ENCODE measurements around the gene ZBTB17. TPM values are rescaled to one million over a fixed set of nuclear protein-coding genes. Genes with fewer than 3 reads are reported as not detected.

Gene ZBTB17
- total and polyA plus RNA-seq, 2 experiments from 2014 or later, result 16.8 to 32.3 TPM

- H3K4me2 ChIP-seq, result peak overlapping the region; percentile 56
- no peak overlapping the region for H3K4me3 ChIP-seq
- no peaks in the 10 kb centered on the region for H3K27me3 ChIP-seq
- WGBS (ENCODE audit: low lambda C conversion rate, missing lambda C conversion rate), result 62% methylated on average over 10 of the region's 10 CpGs
- H3K9me2 ChIP-seq (replicated peaks; ENCODE audit: insufficient read depth), result no peaks in the 10 kb centered on the region
- H2AFZ ChIP-seq, result no peak overlapping the region
- H3K9me3 ChIP-seq (ENCODE audit: low read depth), result no peaks in the 10 kb centered on the region
- no peaks in the 10 kb centered on the region for H3K36me3 ChIP-seq (replicated peaks; ENCODE audit: insufficient read depth, low read depth)
- H3K27ac ChIP-seq, result peak overlapping the region; percentile 95
- TF ChIP-seq EZH2 (IDR thresholded peaks at IDR 0.05; ENCODE audit: borderline replicate concordance), result no peak
- TF ChIP-seq CTCF (IDR thresholded peaks at IDR 0.05; ENCODE audit: poor library complexity), result no peak
- TF ChIP-seq EZH2phosphoT487 (IDR thresholded peaks at IDR 0.05; ENCODE audit: low read depth, severe bottlenecking, unreplicated experiment), result no peak
- peaks cover 61% of the 10 kb centered on the region for H3K79me2 ChIP-seq
- H3K4me1 ChIP-seq (ENCODE audit: insufficient read depth), result peaks cover 29% of the 10 kb centered on the region
- no peaks in the 10 kb centered on the region for H4K20me1 ChIP-seq (ENCODE audit: insufficient read depth, poor library complexity, severe bottlenecking)
- peak; percentile 78 for DNase-seq (ENCODE audit: low spot score)
Measured at GRCh38 chr1:15950763-15951295, 25.1 kb downstream of the ZBTB17 start.

GRCh38 chr1:15950302-15950701, 25.6 kb downstream of the ZBTB17 start:
- TF ChIP-seq CTCF (IDR thresholded peaks at IDR 0.05; ENCODE audit: poor library complexity), result no peak
- no peak for TF ChIP-seq EZH2phosphoT487 (IDR thresholded peaks at IDR 0.05; ENCODE audit: low read depth, severe bottlenecking, unreplicated experiment)
- TF ChIP-seq EZH2 (IDR thresholded peaks at IDR 0.05; ENCODE audit: borderline replicate concordance), result no peak
- no peak for DNase-seq (ENCODE audit: low spot score)
- no peaks in the 10 kb centered on the region for H3K36me3 ChIP-seq (replicated peaks; ENCODE audit: insufficient read depth, low read depth)
- H4K20me1 ChIP-seq (ENCODE audit: insufficient read depth, poor library complexity, severe bottlenecking), result no peaks in the 10 kb centered on the region
- no peaks in the 10 kb centered on the region for H3K9me2 ChIP-seq (replicated peaks; ENCODE audit: insufficient read depth)
- H3K4me3 ChIP-seq, result no peak overlapping the region
- 95% methylated on average over 4 of the region's 4 CpGs for WGBS (ENCODE audit: low lambda C conversion rate, missing lambda C conversion rate)
- peaks cover 29% of the 10 kb centered on the region for H3K4me1 ChIP-seq (ENCODE audit: insufficient read depth)
- peak overlapping the region; percentile 95 for H3K27ac ChIP-seq
- no peak overlapping the region for H2AFZ ChIP-seq
- H3K4me2 ChIP-seq, result peak overlapping the region; percentile 5
- peaks cover 56% of the 10 kb centered on the region for H3K79me2 ChIP-seq
- H3K9me3 ChIP-seq (ENCODE audit: low read depth), result no peaks in the 10 kb centered on the region
- no peaks in the 10 kb centered on the region for H3K27me3 ChIP-seq

- no peaks in the 10 kb centered on the region for H3K36me3 ChIP-seq (replicated peaks; ENCODE audit: insufficient read depth, low read depth)
- no peaks in the 10 kb centered on the region for H3K9me3 ChIP-seq (ENCODE audit: low read depth)
- DNase-seq (ENCODE audit: low spot score), result peak; percentile 89
- H3K4me1 ChIP-seq (ENCODE audit: insufficient read depth), result peaks cover 29% of the 10 kb centered on the region
- no peaks in the 10 kb centered on the region for H4K20me1 ChIP-seq (ENCODE audit: insufficient read depth, poor library complexity, severe bottlenecking)
- no peak overlapping the region for H2AFZ ChIP-seq
- no peaks in the 10 kb centered on the region for H3K9me2 ChIP-seq (replicated peaks; ENCODE audit: insufficient read depth)
- H3K79me2 ChIP-seq, result peaks cover 50% of the 10 kb centered on the region
- H3K4me3 ChIP-seq, result no peak overlapping the region
- no peaks in the 10 kb centered on the region for H3K27me3 ChIP-seq
- TF ChIP-seq EZH2phosphoT487 (IDR thresholded peaks at IDR 0.05; ENCODE audit: low read depth, severe bottlenecking, unreplicated experiment) (no peak), CTCF (IDR thresholded peaks at IDR 0.05; ENCODE audit: poor library complexity) (no peak), EZH2 (IDR thresholded peaks at IDR 0.05; ENCODE audit: borderline replicate concordance) (no peak)
- H3K4me2 ChIP-seq, result peak overlapping the region; percentile 56
- peak overlapping the region; percentile 95 for H3K27ac ChIP-seq
- 61% methylated on average over 25 of the region's 25 CpGs for WGBS (ENCODE audit: low lambda C conversion rate, missing lambda C conversion rate)
Measured at GRCh38 chr1:15949453-15950245, 26.3 kb downstream of the ZBTB17 start.

All from hepatocyte (in vitro differentiated cells).